Neuronal stem cell (in vitro differentiated cells): ENCODE results near the gene CAMTA1.

Source experiments
- DNase-seq: peaks from one replicate; pipeline ENCODE4 v3.0.0-alpha.2; 2013; ENCODE audit warnings: low spot score
- H2AFZ ChIP-seq: one replicate; pipeline ENCODE4 v1.6.1; 2013; ENCODE audit warnings: mild to moderate bottlenecking, low read length, inconsistent platforms
- H2AK5ac ChIP-seq: 2 replicates; pipeline ENCODE4 v1.6.1; 2013; ENCODE audit warnings: low read depth, mild to moderate bottlenecking, inconsistent platforms, low read length, moderate library complexity, mixed read lengths
- H2BK120ac ChIP-seq: 2 replicates; pipeline ENCODE4 v1.6.1; 2013; ENCODE audit warnings: low read depth, mild to moderate bottlenecking, inconsistent platforms, low read length, moderate library complexity, mixed read lengths
- H2BK12ac ChIP-seq: one replicate; pipeline ENCODE4 v1.6.1; 2013; ENCODE audit warnings: low read length, inconsistent platforms
- H2BK15ac ChIP-seq: 2 replicates; pipeline ENCODE4 v1.6.1; 2013; ENCODE audit warnings: mild to moderate bottlenecking, low read length, inconsistent platforms, mixed read lengths
- H2BK5ac ChIP-seq: one replicate; pipeline ENCODE4 v1.6.1; 2013; ENCODE audit warnings: inconsistent platforms, mild to moderate bottlenecking, low read length, moderate library complexity
- H3K14ac ChIP-seq: one replicate; pipeline ENCODE4 v1.6.1; 2013; ENCODE audit warnings: low read length, inconsistent platforms
- H3K18ac ChIP-seq: 2 replicates; pipeline ENCODE4 v1.6.1; 2013; ENCODE audit warnings: low read length, inconsistent platforms
- H3K23ac ChIP-seq: 2 replicates; pipeline ENCODE4 v1.6.1; 2013; ENCODE audit warnings: low read depth, mild to moderate bottlenecking, mixed read lengths, low read length, inconsistent platforms; ENCODE audit not compliant: poor library complexity
- H3K27ac ChIP-seq: replicated peaks from 3 replicates; pipeline ENCODE4 v1.5.1; 2013; ENCODE audit warnings: low read length, inconsistent platforms
- H3K27me3 ChIP-seq, 3 experiments: 2 replicates each; pipeline ENCODE4 v1.6.1; 2013; ENCODE audit warnings: low read length in 3 of 3, mild to moderate bottlenecking in 2 of 3, inconsistent platforms in 1 of 3, low read depth in 1 of 3, mixed read lengths in 1 of 3, moderate library complexity in 1 of 3; ENCODE audit not compliant: control insufficient read depth in 3 of 3, insufficient read depth in 3 of 3
- H3K36me3 ChIP-seq, 2 donors: replicated peaks in 1 of 2; 2 replicates each; pipeline ENCODE4 v1.6.1; 2013; ENCODE audit warnings: low read length in 2 of 2; ENCODE audit not compliant: control insufficient read depth in 2 of 2, insufficient read depth in 2 of 2
- H3K4ac ChIP-seq: 2 replicates; pipeline ENCODE4 v1.6.1; 2013; ENCODE audit warnings: inconsistent platforms, mild to moderate bottlenecking, low read length, moderate library complexity
- H3K4me1 ChIP-seq, 2 donors: 1 replicate in 1 of 2; 2 replicates in 1 of 2; pipeline ENCODE4 v1.6.1; 2013; ENCODE audit warnings: low read length in 2 of 2, low read depth in 1 of 2; ENCODE audit not compliant: control insufficient read depth in 2 of 2, insufficient read depth in 1 of 2
- H3K4me2 ChIP-seq: one replicate; pipeline ENCODE4 v1.6.1; 2013; ENCODE audit warnings: mild to moderate bottlenecking, low read length, inconsistent platforms; ENCODE audit not compliant: insufficient read depth, poor library complexity, severe bottlenecking
- H3K4me3 ChIP-seq, 2 donors: 2 replicates each; pipeline ENCODE4 v1.5.1; 2013; ENCODE audit warnings: low read length in 2 of 2, mild to moderate bottlenecking in 2 of 2, inconsistent platforms in 1 of 2, moderate library complexity in 1 of 2
- H3K79me1 ChIP-seq: one replicate; pipeline ENCODE4 v1.6.1; 2013; ENCODE audit warnings: low read depth, mild to moderate bottlenecking, inconsistent platforms, low read length, moderate library complexity
- H3K9ac ChIP-seq: one replicate; pipeline ENCODE4 v1.6.1; 2013; ENCODE audit warnings: mild to moderate bottlenecking, low read depth, low read length, inconsistent platforms; ENCODE audit not compliant: poor library complexity
- H3K9me3 ChIP-seq, 2 donors: replicated peaks in 1 of 2; 2 replicates each; pipeline versions ENCODE3 to v1.6.1; 2013; ENCODE audit warnings: low read length in 2 of 2, mild to moderate bottlenecking in 2 of 2, inconsistent platforms in 1 of 2, low read depth in 1 of 2, mixed read lengths in 1 of 2, moderate library complexity in 1 of 2; ENCODE audit not compliant: control insufficient read depth in 2 of 2, insufficient read depth in 1 of 2
- H4K8ac ChIP-seq: one replicate; pipeline ENCODE4 v1.6.1; 2013; ENCODE audit warnings: low read depth, mild to moderate bottlenecking, inconsistent platforms, low read length, moderate library complexity
- H4K91ac ChIP-seq: one replicate; pipeline ENCODE4 v1.6.1; 2013; ENCODE audit warnings: low read length, low read depth, mild to moderate bottlenecking, inconsistent platforms; ENCODE audit not compliant: poor library complexity
- WGBS, 2 donors: extraction: QIAGEN DNeasy Blood & Tissue Kit; methylation state at CpG; one replicate each; pipeline ENCODE4 v1.1.7; 2013; ENCODE audit warnings: missing lambda C conversion rate in 2 of 2, mixed read lengths in 1 of 2; ENCODE audit not compliant: insufficient read length in 2 of 2, insufficient replicate concordance in 1 of 2; ENCODE audit errors: extremely low coverage in 2 of 2; 5-methylcytosine and 5-hydroxymethylcytosine counted together

Gene CAMTA1

DNA sequence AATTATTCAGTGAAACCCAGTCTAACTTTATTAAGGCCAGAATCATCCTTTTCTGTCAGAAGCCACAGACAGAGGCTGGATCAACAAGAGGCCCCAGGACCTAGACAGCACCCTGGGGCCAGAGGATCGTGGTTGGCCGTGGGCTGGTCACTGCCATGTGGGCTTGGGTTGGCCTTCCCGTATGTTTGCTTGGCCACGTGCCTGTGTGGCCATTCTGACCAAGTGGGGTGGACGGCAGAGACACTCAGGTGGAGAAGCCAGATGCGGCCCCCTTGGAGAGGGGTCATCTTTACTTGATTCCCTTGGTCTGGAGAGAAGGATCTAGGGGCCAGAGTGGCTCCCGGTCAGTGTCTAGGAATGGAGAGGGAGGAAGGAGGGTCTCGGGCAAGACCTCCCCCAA is 327.9 kb downstream of the CAMTA1 start:
- Histone ChIP-seq H3K23ac (no peak overlapping the region), H3K9ac (no peak overlapping the region), H2BK5ac (no peak overlapping the region), H3K9me3 (no peaks in the 10 kb centered on the region), H2BK120ac (no peak overlapping the region), H2BK15ac (no peak overlapping the region), H2AK5ac (no peak overlapping the region), H3K27ac (no peak overlapping the region), H4K8ac (no peak overlapping the region), H3K4me1 (peaks cover 0 to 9% of the 10 kb centered on the region in 2 donors), H3K27me3 (peaks cover 0 to 4% (median 0%) of the 10 kb centered on the region in 3 experiments), H4K91ac (no peak overlapping the region), H3K18ac (no peak overlapping the region), H2BK12ac (no peak overlapping the region), H3K14ac (no peak overlapping the region), H3K4me2 (no peak overlapping the region), H3K36me3 (no peaks in the 10 kb centered on the region), H3K4me3 (no peak overlapping the region), H3K79me1 (no peaks in the 10 kb centered on the region), H2AFZ (no peak overlapping the region), H3K4ac (no peak overlapping the region)
- WGBS, 2 donors = no CpG with 5 or more reads among the region's 8 CpGs
- DNase-seq = no peak

DNA sequence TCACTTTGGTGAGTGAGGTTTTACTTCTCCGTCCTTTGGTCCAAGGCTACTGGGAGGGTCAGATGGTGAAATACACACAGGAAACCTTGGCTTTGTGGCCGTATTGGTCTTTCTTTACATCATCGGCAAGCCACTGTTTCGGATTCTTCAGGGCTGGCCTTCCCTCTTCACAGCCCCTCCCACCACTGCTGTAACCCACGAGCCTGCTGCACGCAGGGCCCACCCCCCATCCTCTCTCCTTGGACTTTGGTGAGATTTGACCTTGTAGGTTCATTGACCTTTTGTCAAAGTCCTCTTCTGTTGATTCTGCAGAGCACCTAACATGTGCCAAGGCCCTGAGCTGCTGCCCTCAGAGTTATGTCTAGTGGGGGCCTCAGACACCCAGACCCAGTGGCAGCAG is 328.6 kb downstream of the CAMTA1 start:
- Histone ChIP-seq H3K36me3 (no peaks in the 10 kb centered on the region), H2BK15ac (no peak overlapping the region), H3K14ac (no peak overlapping the region), H3K4ac (no peak overlapping the region), H4K91ac (no peak overlapping the region), H3K27me3 (peaks cover 0 to 4% (median 0%) of the 10 kb centered on the region in 3 experiments), H3K18ac (no peak overlapping the region), H3K79me1 (no peaks in the 10 kb centered on the region), H2BK120ac (no peak overlapping the region), H3K4me2 (no peak overlapping the region), H4K8ac (no peak overlapping the region), H2BK12ac (no peak overlapping the region), H3K9ac (no peak overlapping the region), H2BK5ac (no peak overlapping the region), H3K27ac (no peak overlapping the region), H3K9me3 (no peaks in the 10 kb centered on the region), H3K23ac (no peak overlapping the region), H2AK5ac (no peak overlapping the region), H3K4me3 (peak overlapping the region in 1 of 2 donors; percentile 30), H2AFZ (no peak overlapping the region), H3K4me1 (peaks cover 0 to 9% of the 10 kb centered on the region in 2 donors)
- whole genome bisulfite sequencing, 2 donors = no CpG with 5 or more reads among the region's 6 CpGs
- no peak for DNase-seq

GRCh38 chr1:7116001-7116400 is 330.7 kb downstream of the CAMTA1 start:
- peaks cover 0 to 9% of the 10 kb centered on the region in 2 donors for H3K4me1 ChIP-seq
- H3K27ac ChIP-seq = no peak overlapping the region
- no peak overlapping the region for H2BK120ac ChIP-seq

GRCh38 chr1:7117399-7118281 is 332.4 kb downstream of the CAMTA1 start:
- Histone ChIP-seq H3K18ac (peak overlapping the region; percentile 29), H3K9ac (no peak overlapping the region)
- no peak for DNase-seq

More at GRCh38 chr1:7116001-7116400, 330.7 kb downstream of the CAMTA1 start:
- Histone ChIP-seq H4K8ac (no peak overlapping the region), H2AFZ (no peak overlapping the region), H3K9ac (no peak overlapping the region), H2AK5ac (no peak overlapping the region), H3K27me3 (no peaks in the 10 kb centered on the region), H3K23ac (no peak overlapping the region), H2BK15ac (no peak overlapping the region), H3K79me1 (no peaks in the 10 kb centered on the region), H2BK12ac (no peak overlapping the region), H3K9me3 (no peaks in the 10 kb centered on the region), H2BK5ac (no peak overlapping the region), H3K4ac (no peak overlapping the region), H4K91ac (no peak overlapping the region), H3K18ac (no peak overlapping the region), H3K4me3 (no peak overlapping the region), H3K36me3 (no peaks in the 10 kb centered on the region), H3K4me2 (no peak overlapping the region), H3K14ac (no peak overlapping the region)
- no CpG with 5 or more reads among the region's 3 CpGs for WGBS, 2 donors
- no peak for DNase-seq

More at GRCh38 chr1:7117399-7118281, 332.4 kb downstream of the CAMTA1 start:
- H3K14ac ChIP-seq = no peak overlapping the region
- H3K27ac ChIP-seq = peak overlapping the region; percentile 72
- no peak overlapping the region for H4K91ac ChIP-seq
- H3K4me2 ChIP-seq = no peak overlapping the region
- no peak overlapping the region for H4K8ac ChIP-seq
- H3K4ac ChIP-seq = no peak overlapping the region
- H2AK5ac ChIP-seq = no peak overlapping the region
- no peaks in the 10 kb centered on the region for H3K79me1 ChIP-seq
- no peak overlapping the region for H2BK5ac ChIP-seq
- H3K4me1 ChIP-seq = peaks cover 0 to 9% of the 10 kb centered on the region in 2 donors
- H2BK12ac ChIP-seq = no peak overlapping the region
- H3K4me3 ChIP-seq = no peak overlapping the region
- H3K36me3 ChIP-seq = no peaks in the 10 kb centered on the region
- H3K27me3 ChIP-seq = no peaks in the 10 kb centered on the region
- no peak overlapping the region for H3K23ac ChIP-seq
- no CpG with 5 or more reads among the region's 13 CpGs for WGBS, 2 donors
- no peak overlapping the region for H2BK120ac ChIP-seq
- H3K9me3 ChIP-seq = peaks cover 0 to 2% of the 10 kb centered on the region in 2 donors
- H2BK15ac ChIP-seq = no peak overlapping the region
- H2AFZ ChIP-seq = peak overlapping the region; percentile 48
